ENCODE results near the gene PPY.

GRCh38 chr17:43916385-43916784, 25.9 kb downstream of the PPY start:
- TF ChIP-seq SIN3A (IDR thresholded peaks at IDR 0.05; ENCODE audit: borderline replicate concordance, insufficient read depth, low read depth, low read length) (no peak), REST (IDR thresholded peaks at IDR 0.05; ENCODE audit: insufficient read depth in 1 of 2, low read depth in 2 of 2, low read length in 1 of 2) (no peak), POLR2AphosphoS5 (IDR thresholded peaks at IDR 0.05; ENCODE audit: low read depth, low read length) (no peak)
- TF ChIP-seq, protein P1, sequence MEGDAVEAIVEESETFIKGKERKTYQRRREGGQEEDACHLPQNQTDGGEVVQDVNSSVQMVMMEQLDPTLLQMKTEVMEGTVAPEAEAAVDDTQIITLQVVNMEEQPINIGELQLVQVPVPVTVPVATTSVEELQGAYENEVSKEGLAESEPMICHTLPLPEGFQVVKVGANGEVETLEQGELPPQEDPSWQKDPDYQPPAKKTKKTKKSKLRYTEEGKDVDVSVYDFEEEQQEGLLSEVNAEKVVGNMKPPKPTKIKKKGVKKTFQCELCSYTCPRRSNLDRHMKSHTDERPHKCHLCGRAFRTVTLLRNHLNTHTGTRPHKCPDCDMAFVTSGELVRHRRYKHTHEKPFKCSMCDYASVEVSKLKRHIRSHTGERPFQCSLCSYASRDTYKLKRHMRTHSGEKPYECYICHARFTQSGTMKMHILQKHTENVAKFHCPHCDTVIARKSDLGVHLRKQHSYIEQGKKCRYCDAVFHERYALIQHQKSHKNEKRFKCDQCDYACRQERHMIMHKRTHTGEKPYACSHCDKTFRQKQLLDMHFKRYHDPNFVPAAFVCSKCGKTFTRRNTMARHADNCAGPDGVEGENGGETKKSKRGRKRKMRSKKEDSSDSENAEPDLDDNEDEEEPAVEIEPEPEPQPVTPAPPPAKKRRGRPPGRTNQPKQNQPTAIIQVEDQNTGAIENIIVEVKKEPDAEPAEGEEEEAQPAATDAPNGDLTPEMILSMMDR (IDR thresholded peaks at IDR 0.05): no peak
